ENCODE results near the gene SIRPB2. TPM values are rescaled to one million over a fixed set of nuclear protein-coding genes. Genes with fewer than 3 reads are reported as not detected.

SIRPB2 gene
- total and polyA plus RNA-seq, 2 of the 4 experiments (the other 2 are of a cell fraction), result not detected

Small RNA genes lying within 50 kb of the gene (microRNA-seq; reads per million reads assigned to microRNA genes)
- gene RNU6-917P (ENCODE audit: insufficient read depth, insufficient read length), result not detected

Small RNA genes lying within 50 kb of the gene (small RNA-seq; reads per million reads assigned to genes)
- gene RNU6-917P, result 0 reads per million in 5 experiments

Other genes starting within 250 kb of the SIRPB2 start
- 4.5 and 4.7 TPM in 2 replicates for gene SNPH, start 225.1 kb downstream of the SIRPB2 start, total RNA-seq (2012; rRNA removed)
- gene SNPH, start 225.1 kb downstream of the SIRPB2 start, polyA plus RNA-seq (2012; rRNA removed), result 3.1 and 3.2 TPM in 2 replicates
- gene SDCBP2, start 162.3 kb downstream of the SIRPB2 start, total RNA-seq (2012; rRNA removed), result 0.54 and 0.83 TPM in 2 replicates
- gene SDCBP2, start 162.3 kb downstream of the SIRPB2 start, polyA plus RNA-seq (2012; rRNA removed), result 1.3 TPM in 2 replicates
- gene FKBP1A, start 98.4 kb downstream of the SIRPB2 start, total RNA-seq (2012; rRNA removed), result 91.9 and 120 TPM in 2 replicates
- 513 and 528 TPM in 2 replicates for gene FKBP1A, start 98.4 kb downstream of the SIRPB2 start, polyA plus RNA-seq (2012; rRNA removed)
- gene NSFL1C, start 24.6 kb downstream of the SIRPB2 start, total RNA-seq (2012; rRNA removed), result 40.3 and 41.1 TPM in 2 replicates
- 28.6 and 33.0 TPM in 2 replicates for gene NSFL1C, start 24.6 kb downstream of the SIRPB2 start, polyA plus RNA-seq (2012; rRNA removed)
- not detected in 2 replicates for gene SIRPD, start 66.3 kb upstream of the SIRPB2 start, total RNA-seq (2012; rRNA removed)
- gene SIRPD, start 66.3 kb upstream of the SIRPB2 start, polyA plus RNA-seq (2012; rRNA removed), result not detected in 2 replicates
- gene SIRPB1, start 128.6 kb upstream of the SIRPB2 start, total RNA-seq (2012; rRNA removed), result 0.56 and 0.90 TPM in 2 replicates
- 1.0 and 1.6 TPM in 2 replicates for gene SIRPB1, start 128.6 kb upstream of the SIRPB2 start, polyA plus RNA-seq (2012; rRNA removed)
- not detected in 2 replicates for gene SIRPG, start 166.4 kb upstream of the SIRPB2 start, total RNA-seq (2012; rRNA removed)
- not detected in 2 replicates for gene SIRPG, start 166.4 kb upstream of the SIRPB2 start, polyA plus RNA-seq (2012; rRNA removed)